HUES6 (cell line): ENCODE data around the gene LILRA1.
"Not testable (repeated sequence)": the region's sequence is repeated elsewhere in the genome, so short reads cannot be mapped to it uniquely, and the experiment has no call there.

Source experiments
- H3K27ac ChIP-seq: 2 replicates; pipeline ENCODE4 v1.7.0; 2013; ENCODE audit warnings: low read depth, mild to moderate bottlenecking, low read length, inconsistent platforms
- H3K27me3 ChIP-seq: 2 replicates; pipeline ENCODE4 v1.6.1; 2013; ENCODE audit warnings: low read length; ENCODE audit not compliant: control insufficient read depth, insufficient read depth
- H3K36me3 ChIP-seq: 2 replicates; pipeline ENCODE4 v1.6.1; 2013; ENCODE audit warnings: low read length; ENCODE audit not compliant: control insufficient read depth, insufficient read depth
- H3K4me1 ChIP-seq: 2 replicates; pipeline ENCODE4 v1.6.1; 2013; ENCODE audit warnings: low read length; ENCODE audit not compliant: control insufficient read depth, insufficient read depth
- H3K4me3 ChIP-seq: 2 replicates; pipeline ENCODE4 v1.5.1; 2013; ENCODE audit warnings: low read depth, low read length
- H3K9ac ChIP-seq: one replicate; pipeline ENCODE4 v1.6.1; 2013; ENCODE audit warnings: mild to moderate bottlenecking, low read length
- H3K9me3 ChIP-seq: 2 replicates; pipeline ENCODE4 v1.6.1; 2013; ENCODE audit warnings: low read depth, low read length; ENCODE audit not compliant: control insufficient read depth, insufficient read depth

LILRA1 gene

DNA sequence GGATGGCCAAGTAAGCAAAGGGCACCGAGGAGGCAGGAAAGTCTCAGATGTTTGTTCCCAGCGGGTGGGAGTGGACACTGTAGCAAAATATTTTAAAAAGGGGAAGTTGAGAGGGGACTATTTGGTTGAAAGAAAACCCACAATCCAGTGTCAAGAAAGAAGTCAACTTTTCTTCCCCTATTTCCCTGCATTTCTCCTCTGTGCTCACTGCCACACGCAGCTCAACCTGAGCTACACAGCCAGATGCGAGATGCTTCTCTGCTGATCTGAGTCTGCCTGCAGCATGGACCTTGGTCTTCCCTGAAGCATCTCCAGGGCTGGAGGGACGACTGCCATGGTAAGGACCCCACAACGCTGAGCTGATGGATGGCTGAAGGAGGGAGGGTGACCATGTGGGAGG is at the start of gene LILRA1:
Gene LILRA1, plus strand, starts transcription at position 188 of the 400 bp plus-strand sequence. CDS start 613 bp downstream, outside the sequence.
- H3K27ac ChIP-seq, H3K9ac ChIP-seq, H3K4me1 ChIP-seq, H3K36me3 ChIP-seq, H3K4me3 ChIP-seq: not testable (repeated sequence)
- peaks cover 62% of the 10 kb centered on the region; the same call in 1 of the 2 replicates for H3K9me3 ChIP-seq
- H3K27me3 ChIP-seq, result peaks cover 36% of the 10 kb centered on the region; the same call in 1 of the 2 replicates

DNA sequence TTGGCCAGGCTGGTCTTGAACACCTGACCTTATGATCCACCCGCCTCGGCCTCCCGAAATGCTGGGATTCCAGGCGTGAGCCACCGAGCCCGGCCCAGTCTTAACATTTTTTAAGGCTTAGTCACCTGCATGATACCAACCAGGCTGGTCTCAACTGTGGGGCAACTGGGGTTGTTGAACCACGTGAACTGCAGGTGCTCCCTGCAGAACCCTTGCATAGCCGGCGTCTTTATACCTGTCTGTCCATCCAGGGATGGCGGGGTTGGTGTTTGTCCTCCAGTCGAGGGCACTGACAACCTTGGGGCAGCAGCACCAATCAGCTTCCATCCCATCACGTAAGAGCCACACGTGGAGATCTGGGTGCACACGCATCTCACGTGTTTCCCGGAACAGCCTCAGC is 44.6 kb upstream of the LILRA1 start:
- Histone ChIP-seq H3K9me3 (peaks cover 42% of the 10 kb centered on the region; the same call in 1 of the 2 replicates), H3K27me3 (peaks cover 7% of the 10 kb centered on the region; the same call in 1 of the 2 replicates)

DNA sequence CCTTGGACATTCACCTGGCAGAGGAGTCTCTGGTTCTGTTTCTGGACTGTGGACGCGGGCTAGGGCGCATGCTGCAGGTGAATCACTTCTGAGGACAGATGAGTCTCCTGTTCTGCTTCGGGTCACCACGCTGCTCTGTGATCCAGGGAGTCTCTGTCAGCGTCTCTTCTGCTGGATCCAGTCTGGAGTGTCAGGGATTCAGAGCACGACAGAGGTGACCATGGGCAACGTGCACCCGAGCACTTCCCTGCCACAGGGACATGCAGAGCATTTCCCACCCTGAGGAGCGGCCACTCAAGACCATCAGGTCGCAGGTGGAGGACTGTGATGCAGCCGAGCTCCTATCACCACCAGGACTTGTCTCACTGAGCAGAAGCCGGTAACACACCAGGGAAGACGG is 44.2 kb upstream of the LILRA1 start:
- no peak overlapping the region for H3K27ac ChIP-seq
- H3K9ac ChIP-seq, result no peak overlapping the region
- H3K36me3 ChIP-seq, result no peaks in the 10 kb centered on the region
- H3K4me1 ChIP-seq, result no peaks in the 10 kb centered on the region
- no peak overlapping the region for H3K4me3 ChIP-seq
- peaks cover 39% of the 10 kb centered on the region; the same call in 1 of the 2 replicates for H3K9me3 ChIP-seq
- peaks cover 7% of the 10 kb centered on the region; the same call in 1 of the 2 replicates for H3K27me3 ChIP-seq

More for the DNA sequence above, 44.6 kb upstream of the LILRA1 start:
- Histone ChIP-seq H3K36me3 (no peaks in the 10 kb centered on the region), H3K4me1 (no peaks in the 10 kb centered on the region), H3K9ac (no peak overlapping the region), H3K4me3 (no peak overlapping the region), H3K27ac (no peak overlapping the region)

DNA sequence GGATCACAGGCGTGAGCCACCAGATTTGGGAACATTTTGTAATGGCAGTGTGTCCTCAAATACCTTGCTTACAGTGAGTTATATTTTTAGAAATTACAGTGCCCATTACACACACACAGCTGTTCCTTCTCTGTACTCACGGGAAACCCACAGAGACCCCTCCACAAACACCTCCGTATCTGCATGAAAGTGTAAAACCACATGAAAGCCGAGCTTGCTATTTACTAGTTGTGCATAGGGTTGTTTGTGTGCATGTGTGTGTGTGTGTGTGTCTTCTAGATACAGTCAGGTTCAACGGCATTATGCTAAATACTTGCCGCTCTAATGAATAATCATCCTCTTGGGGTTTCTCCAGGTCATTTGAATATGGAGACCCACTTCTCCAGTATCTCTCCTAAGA is 42.1 kb upstream of the LILRA1 start:
- H3K9ac ChIP-seq, result no peak overlapping the region
- no peaks in the 10 kb centered on the region for H3K36me3 ChIP-seq
- peaks cover 12% of the 10 kb centered on the region; the same call in 1 of the 2 replicates for H3K27me3 ChIP-seq
- no peaks in the 10 kb centered on the region for H3K4me1 ChIP-seq
- H3K9me3 ChIP-seq, result peaks cover 44% of the 10 kb centered on the region; the same call in 1 of the 2 replicates
- H3K27ac ChIP-seq, result no peak overlapping the region
- no peak overlapping the region for H3K4me3 ChIP-seq

DNA sequence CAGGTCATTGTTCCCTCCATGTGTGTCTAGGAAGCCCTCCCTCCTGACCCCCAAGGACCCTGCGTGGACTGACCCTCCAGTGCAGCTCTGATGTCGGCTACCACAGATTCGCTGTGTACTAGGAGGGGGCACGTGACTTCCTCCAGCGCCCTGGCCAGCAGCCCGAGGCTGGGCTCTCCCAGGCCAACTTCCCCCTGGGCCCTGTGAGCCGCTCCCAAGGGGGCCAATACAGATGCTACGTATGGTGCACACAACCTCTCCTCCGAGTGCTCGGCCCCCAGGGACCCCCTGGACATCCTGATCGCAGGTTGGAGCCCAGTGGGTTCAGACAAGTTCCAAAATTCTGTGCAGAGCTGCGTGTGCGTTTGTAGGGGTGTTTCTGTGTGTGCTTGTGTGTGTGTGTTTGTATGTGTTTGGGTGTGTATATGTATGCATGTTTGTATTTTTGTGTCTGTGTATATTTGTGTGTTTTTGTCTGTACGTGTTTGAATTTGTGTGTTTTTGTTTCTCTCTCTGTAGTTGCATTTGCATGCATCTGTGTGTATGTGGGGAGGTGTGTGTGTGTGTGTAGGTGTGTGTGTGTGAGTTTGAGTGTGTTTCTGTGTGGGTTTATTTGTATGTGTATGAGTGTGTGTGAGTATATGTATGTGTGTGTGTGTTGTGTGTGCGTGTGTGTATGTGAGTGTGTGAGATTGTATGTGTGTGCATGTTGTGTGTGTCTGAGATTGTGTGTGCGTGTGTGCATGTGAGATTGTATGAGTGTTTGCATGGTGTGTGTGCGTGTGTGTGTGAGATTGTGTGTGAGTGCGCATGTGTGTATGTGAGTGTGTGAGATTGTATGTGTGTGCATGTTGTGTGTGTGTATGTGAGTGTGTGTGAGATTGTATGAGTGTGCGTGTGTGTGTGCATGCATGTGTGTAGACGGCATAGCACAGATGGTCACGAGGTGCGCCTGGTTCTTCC is 41.2 kb upstream of the LILRA1 start:
- H3K9me3 ChIP-seq, result peaks cover 40% of the 10 kb centered on the region; the same call in 1 of the 2 replicates
- H3K4me3 ChIP-seq, result no peak overlapping the region
- H3K4me1 ChIP-seq, result no peaks in the 10 kb centered on the region
- no peak overlapping the region for H3K9ac ChIP-seq
- no peak overlapping the region for H3K27ac ChIP-seq
- no peaks in the 10 kb centered on the region for H3K36me3 ChIP-seq
- peaks cover 12% of the 10 kb centered on the region; the same call in 1 of the 2 replicates for H3K27me3 ChIP-seq

DNA sequence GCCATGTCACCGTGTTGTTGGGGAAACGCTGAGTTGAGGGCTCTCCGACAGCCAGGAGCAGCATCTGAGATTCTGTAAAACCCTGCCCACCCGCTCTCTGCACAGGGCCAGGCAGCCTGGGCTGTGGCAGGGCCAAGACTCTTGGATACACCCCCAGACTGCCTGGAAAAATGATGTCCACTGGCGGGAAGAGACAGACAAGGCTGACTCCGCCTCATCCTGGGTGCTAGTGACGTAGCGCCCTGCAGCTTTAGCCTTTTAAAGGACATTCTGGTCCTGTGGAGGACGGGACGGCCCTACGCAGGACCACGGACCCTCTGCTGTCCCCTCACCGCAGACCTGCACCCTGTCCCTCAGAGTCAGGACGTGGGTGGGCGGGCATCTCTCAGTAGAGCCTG is 40.5 kb upstream of the LILRA1 start:
- Histone ChIP-seq H3K36me3 (no peaks in the 10 kb centered on the region), H3K27ac (no peak overlapping the region), H3K4me1 (no peaks in the 10 kb centered on the region), H3K9me3 (peaks cover 40% of the 10 kb centered on the region; the same call in 1 of the 2 replicates), H3K9ac (no peak overlapping the region), H3K4me3 (no peak overlapping the region), H3K27me3 (peaks cover 12% of the 10 kb centered on the region; the same call in 1 of the 2 replicates)

DNA sequence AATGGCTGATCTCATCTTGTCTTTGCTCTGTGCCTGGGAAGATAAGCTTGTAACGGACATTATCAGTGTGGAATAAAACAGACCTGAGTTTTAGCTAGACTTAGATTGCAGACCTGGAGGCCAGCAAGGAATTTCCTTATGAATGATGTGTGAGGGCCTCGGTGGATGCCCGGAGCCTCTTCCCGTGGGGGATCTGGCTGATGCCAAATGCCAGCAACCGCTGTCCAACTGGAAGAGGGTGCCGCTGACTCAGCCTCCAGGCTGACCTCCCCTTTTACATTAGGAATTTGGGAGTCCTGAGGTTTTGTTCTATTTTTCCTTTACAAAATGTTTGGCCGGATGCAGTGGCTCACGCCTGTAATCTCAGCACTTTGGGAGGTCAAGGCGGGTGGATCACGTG is 39.4 kb upstream of the LILRA1 start:
- peaks cover 36% of the 10 kb centered on the region; the same call in 1 of the 2 replicates for H3K9me3 ChIP-seq
- no peak overlapping the region for H3K27ac ChIP-seq
- no peaks in the 10 kb centered on the region for H3K4me1 ChIP-seq
- no peak overlapping the region for H3K9ac ChIP-seq
- no peak overlapping the region for H3K4me3 ChIP-seq
- peaks cover 12% of the 10 kb centered on the region; the same call in 1 of the 2 replicates for H3K27me3 ChIP-seq
- no peaks in the 10 kb centered on the region for H3K36me3 ChIP-seq

DNA sequence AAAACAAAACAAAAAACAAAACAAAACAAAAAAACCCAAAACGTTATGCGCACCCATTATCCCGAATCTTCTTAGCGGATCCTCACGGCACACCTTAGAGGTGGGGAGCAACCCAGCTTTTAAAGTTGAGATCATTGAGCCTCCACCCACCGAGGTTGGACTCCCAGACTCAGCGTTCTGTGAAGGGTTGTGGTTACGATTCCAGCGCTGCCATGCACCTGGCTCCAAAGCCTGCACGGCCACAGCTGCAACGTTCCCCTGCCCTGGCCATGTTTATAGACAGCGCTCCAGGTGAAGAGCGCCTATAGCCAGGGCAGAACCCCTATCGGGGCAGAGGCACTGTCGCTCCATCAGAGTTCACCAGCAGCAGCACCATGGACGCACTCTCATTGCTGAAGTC is 38.5 kb upstream of the LILRA1 start:
- peaks cover 30% of the 10 kb centered on the region; the same call in 1 of the 2 replicates for H3K9me3 ChIP-seq

DNA sequence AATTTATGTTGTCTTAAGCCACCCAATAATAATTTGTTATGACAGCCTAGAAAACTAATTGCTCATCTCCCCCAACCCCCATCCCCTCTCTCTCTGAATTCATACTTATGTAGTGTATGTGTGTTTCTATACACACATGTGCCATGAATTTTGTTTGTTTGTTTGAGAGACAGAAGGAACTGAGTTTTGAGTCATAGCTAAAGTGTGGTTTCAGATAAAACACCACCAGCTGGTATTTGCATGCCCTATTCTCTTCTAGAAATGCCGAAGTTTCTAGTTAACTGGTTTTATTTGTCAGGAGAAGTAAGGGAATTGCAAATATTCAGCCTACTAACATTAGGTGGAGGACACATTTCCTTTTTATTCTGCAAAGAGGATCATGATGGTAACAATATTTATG is 37.2 kb upstream of the LILRA1 start:
- Histone ChIP-seq H3K9ac (no peak overlapping the region), H3K27me3 (peaks cover 12% of the 10 kb centered on the region; the same call in 1 of the 2 replicates), H3K27ac (no peak overlapping the region), H3K4me1 (no peaks in the 10 kb centered on the region), H3K4me3 (no peak overlapping the region), H3K36me3 (no peaks in the 10 kb centered on the region), H3K9me3 (peaks cover 29% of the 10 kb centered on the region; the same call in 1 of the 2 replicates)

More for the DNA sequence above, 38.5 kb upstream of the LILRA1 start:
- no peaks in the 10 kb centered on the region for H3K4me1 ChIP-seq
- no peaks in the 10 kb centered on the region for H3K36me3 ChIP-seq
- no peak overlapping the region for H3K27ac ChIP-seq
- peaks cover 12% of the 10 kb centered on the region; the same call in 1 of the 2 replicates for H3K27me3 ChIP-seq
- H3K4me3 ChIP-seq, result no peak overlapping the region
- H3K9ac ChIP-seq, result no peak overlapping the region

DNA sequence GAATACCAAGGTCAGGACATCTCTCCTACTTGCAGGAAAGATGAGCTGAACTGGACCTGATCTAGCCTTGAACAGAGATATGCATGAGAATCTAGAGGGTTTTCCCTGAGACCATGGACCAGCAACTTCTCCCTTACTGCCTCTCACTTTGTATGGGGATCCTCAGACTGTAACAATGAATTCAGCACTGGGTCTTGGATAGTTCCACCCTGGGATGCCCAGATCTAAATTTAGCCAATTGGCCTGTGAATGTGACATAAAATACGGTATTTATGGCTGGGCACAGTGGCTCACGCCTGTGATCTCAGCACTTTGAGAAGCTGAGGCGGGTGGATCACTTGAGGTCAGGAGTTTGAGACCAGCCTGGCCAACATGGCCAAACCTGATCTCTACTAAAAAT is 35.1 kb upstream of the LILRA1 start:
- Histone ChIP-seq H3K9ac (no peak overlapping the region), H3K36me3 (no peaks in the 10 kb centered on the region), H3K4me1 (no peaks in the 10 kb centered on the region), H3K4me3 (no peak overlapping the region), H3K27me3 (peaks cover 5% of the 10 kb centered on the region; the same call in 1 of the 2 replicates), H3K27ac (no peak overlapping the region), H3K9me3 (peaks cover 25% of the 10 kb centered on the region; the same call in 1 of the 2 replicates)

DNA sequence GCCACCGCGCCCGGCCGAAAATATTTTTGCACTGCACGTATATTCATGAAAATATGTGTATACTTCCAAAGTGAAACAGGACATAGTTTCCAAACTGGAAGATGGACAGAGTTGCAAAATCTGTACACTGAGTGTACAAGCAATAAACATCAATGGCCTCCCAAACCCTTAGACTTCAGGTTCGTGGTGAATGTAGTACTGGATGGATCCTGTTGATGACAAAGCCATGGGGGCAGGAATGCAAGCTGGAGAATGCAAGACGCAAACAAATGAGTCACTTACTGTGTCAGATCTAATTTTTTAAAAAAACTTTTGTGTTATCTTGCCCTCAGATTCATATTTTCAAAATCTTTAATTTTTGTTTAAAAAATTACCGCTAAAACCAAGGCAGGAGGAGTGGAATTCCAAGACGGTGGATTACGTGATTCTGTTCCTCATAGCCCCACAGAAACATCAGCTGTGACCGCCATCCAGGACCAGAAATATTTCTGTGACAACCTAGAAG is 32.5 kb upstream of the LILRA1 start:
- peaks cover 18% of the 10 kb centered on the region; the same call in 1 of the 2 replicates for H3K9me3 ChIP-seq
- H3K27ac ChIP-seq, result no peak overlapping the region
- no peaks in the 10 kb centered on the region for H3K4me1 ChIP-seq
- H3K9ac ChIP-seq, result no peak overlapping the region
- no peak overlapping the region for H3K4me3 ChIP-seq
- peaks cover 5% of the 10 kb centered on the region; the same call in 1 of the 2 replicates for H3K27me3 ChIP-seq
- no peaks in the 10 kb centered on the region for H3K36me3 ChIP-seq
